ENCODE measurements around the gene TLR7. TPM values are rescaled to one million over a fixed set of nuclear protein-coding genes. Genes with fewer than 3 reads are reported as not detected.

Gene TLR7
- polyA plus RNA-seq, 1 donor (not counting 4 experiments of a cell fraction or from before 2014, with no cell fraction given): not detected

DNA sequence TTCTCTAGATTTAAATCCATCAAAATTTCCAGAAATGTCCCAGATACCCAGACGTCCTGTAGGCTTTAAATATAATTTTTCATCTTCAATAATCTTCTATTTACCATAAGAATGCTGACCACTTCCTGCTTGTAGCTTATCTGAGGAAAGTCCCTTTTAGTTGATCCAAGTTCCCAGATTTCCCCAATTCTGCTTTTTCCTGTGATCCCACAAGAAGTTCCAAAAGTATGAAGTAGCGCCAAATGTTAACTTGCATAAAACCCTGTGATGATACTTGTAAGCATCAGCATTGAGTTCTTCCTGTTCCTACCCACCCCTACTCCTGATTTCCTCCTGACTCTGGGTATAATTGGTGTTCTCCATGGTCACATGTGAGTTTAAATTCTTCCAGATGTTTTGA, 29.0 kb downstream of the TLR7 start:
- Histone ChIP-seq H3K4me2 (ENCODE audit: control insufficient read depth, extremely low read depth, insufficient read depth, low read depth, low read length) (no peak overlapping the region), H3K79me2 (ENCODE audit: control insufficient read depth, insufficient read depth, low read length) (no peaks in the 10 kb centered on the region), H3K9me1 (ENCODE audit: control insufficient read depth, extremely low read depth, insufficient read depth, low read length) (no peaks in the 10 kb centered on the region), H3K36me3 (ENCODE audit: control insufficient read depth in 2 of 2, extremely low read depth in 1 of 2, insufficient read depth in 2 of 2, low read length in 2 of 2) (no peaks in the 10 kb centered on the region), H2AFZ (ENCODE audit: control insufficient read depth, low read length) (no peak overlapping the region), H3K9me3 (ENCODE audit: control insufficient read depth, low read depth, low read length) (no peaks in the 10 kb centered on the region), H4K20me1 (ENCODE audit: control insufficient read depth, extremely low read depth, insufficient read depth, low read length) (no peaks in the 10 kb centered on the region), H3K4me3 (ENCODE audit: control insufficient read depth in 2 of 3, extremely low read depth in 1 of 3, insufficient read depth in 2 of 3, low read depth in 1 of 3, low read length in 3 of 3) (no peak overlapping the region), H3K27ac (ENCODE audit: control insufficient read depth, insufficient read depth, low read length) (no peak overlapping the region), H3K27me3 (ENCODE audit: control insufficient read depth, extremely low read depth, insufficient read depth, low read length) (no peaks in the 10 kb centered on the region), H3K9ac (ENCODE audit: control insufficient read depth, extremely low read depth, insufficient read depth, low read length) (no peak overlapping the region), H3K4me1 (ENCODE audit: control insufficient read depth, extremely low read depth, insufficient read depth, low read length) (no peaks in the 10 kb centered on the region)
- FAIRE-seq (no peak), DNase-seq (ENCODE audit: low read depth, low spot score) (no peak)
- TF ChIP-seq EZH2 (IDR thresholded peaks at IDR 0.05; ENCODE audit: low read length): no peak
- TF ChIP-seq, protein P1, sequence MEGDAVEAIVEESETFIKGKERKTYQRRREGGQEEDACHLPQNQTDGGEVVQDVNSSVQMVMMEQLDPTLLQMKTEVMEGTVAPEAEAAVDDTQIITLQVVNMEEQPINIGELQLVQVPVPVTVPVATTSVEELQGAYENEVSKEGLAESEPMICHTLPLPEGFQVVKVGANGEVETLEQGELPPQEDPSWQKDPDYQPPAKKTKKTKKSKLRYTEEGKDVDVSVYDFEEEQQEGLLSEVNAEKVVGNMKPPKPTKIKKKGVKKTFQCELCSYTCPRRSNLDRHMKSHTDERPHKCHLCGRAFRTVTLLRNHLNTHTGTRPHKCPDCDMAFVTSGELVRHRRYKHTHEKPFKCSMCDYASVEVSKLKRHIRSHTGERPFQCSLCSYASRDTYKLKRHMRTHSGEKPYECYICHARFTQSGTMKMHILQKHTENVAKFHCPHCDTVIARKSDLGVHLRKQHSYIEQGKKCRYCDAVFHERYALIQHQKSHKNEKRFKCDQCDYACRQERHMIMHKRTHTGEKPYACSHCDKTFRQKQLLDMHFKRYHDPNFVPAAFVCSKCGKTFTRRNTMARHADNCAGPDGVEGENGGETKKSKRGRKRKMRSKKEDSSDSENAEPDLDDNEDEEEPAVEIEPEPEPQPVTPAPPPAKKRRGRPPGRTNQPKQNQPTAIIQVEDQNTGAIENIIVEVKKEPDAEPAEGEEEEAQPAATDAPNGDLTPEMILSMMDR (optimal IDR thresholded peaks at IDR 0.05 in 1 of 3, IDR thresholded peaks at IDR 0.05 in 1 of 3, conservative IDR thresholded peaks at IDR 0.05 in 1 of 3; ENCODE audit: extremely low read depth in 1 of 3, insufficient read depth in 2 of 3, low read length in 3 of 3): no peak
- dilution Hi-C loops (cut with MboI; ENCODE audit: extremely low pct_ligation_motif_present, low sequenced_read_pairs): no loop called here

DNA sequence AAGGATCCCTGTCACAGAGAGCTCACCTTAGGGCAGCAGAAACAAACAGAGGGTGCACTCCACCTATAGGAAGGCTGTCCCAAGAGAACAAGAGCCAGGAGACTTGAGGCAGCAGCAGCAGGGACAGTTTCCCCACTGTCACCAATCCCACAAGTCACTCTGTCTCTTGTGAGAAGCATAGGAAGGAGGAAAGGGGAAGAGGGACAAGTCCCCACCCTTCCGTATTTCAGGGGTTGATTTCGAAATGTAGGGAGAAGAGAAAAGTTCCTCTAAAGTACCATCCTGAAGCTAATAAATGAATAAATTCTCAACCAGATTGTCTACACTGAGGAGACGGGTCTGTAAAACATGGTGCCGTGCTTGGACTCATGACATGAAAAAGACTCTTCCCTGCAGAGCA, 30.1 kb downstream of the TLR7 start:
- Histone ChIP-seq H3K9me1 (ENCODE audit: control insufficient read depth, extremely low read depth, insufficient read depth, low read length) (no peaks in the 10 kb centered on the region), H3K4me2 (ENCODE audit: control insufficient read depth, extremely low read depth, insufficient read depth, low read depth, low read length) (no peak overlapping the region), H3K9me3 (ENCODE audit: control insufficient read depth, low read depth, low read length) (no peaks in the 10 kb centered on the region), H3K4me3 (ENCODE audit: control insufficient read depth in 2 of 3, extremely low read depth in 1 of 3, insufficient read depth in 2 of 3, low read depth in 1 of 3, low read length in 3 of 3) (no peak overlapping the region), H3K27me3 (ENCODE audit: control insufficient read depth, extremely low read depth, insufficient read depth, low read length) (no peaks in the 10 kb centered on the region), H3K9ac (ENCODE audit: control insufficient read depth, extremely low read depth, insufficient read depth, low read length) (no peak overlapping the region), H3K27ac (ENCODE audit: control insufficient read depth, insufficient read depth, low read length) (no peak overlapping the region), H3K4me1 (ENCODE audit: control insufficient read depth, extremely low read depth, insufficient read depth, low read length) (no peaks in the 10 kb centered on the region), H3K79me2 (ENCODE audit: control insufficient read depth, insufficient read depth, low read length) (no peaks in the 10 kb centered on the region), H3K36me3 (ENCODE audit: control insufficient read depth in 2 of 2, extremely low read depth in 1 of 2, insufficient read depth in 2 of 2, low read length in 2 of 2) (no peaks in the 10 kb centered on the region), H2AFZ (ENCODE audit: control insufficient read depth, low read length) (no peak overlapping the region), H4K20me1 (ENCODE audit: control insufficient read depth, extremely low read depth, insufficient read depth, low read length) (no peaks in the 10 kb centered on the region)
- no peak for DNase-seq (ENCODE audit: low read depth, low spot score)
- dilution Hi-C loops (cut with MboI; ENCODE audit: extremely low pct_ligation_motif_present, low sequenced_read_pairs): no loop called here
- TF ChIP-seq, protein P1 (optimal IDR thresholded peaks at IDR 0.05 in 1 of 3, IDR thresholded peaks at IDR 0.05 in 1 of 3, conservative IDR thresholded peaks at IDR 0.05 in 1 of 3; ENCODE audit: extremely low read depth in 1 of 3, insufficient read depth in 2 of 3, low read length in 3 of 3): no peak
- TF ChIP-seq EZH2 (IDR thresholded peaks at IDR 0.05; ENCODE audit: low read length): no peak
- no peak for FAIRE-seq
